ENCODE measurements around the gene TMEM242. TPM values are rescaled to one million over a fixed set of nuclear protein-coding genes. Genes with fewer than 3 reads are reported as not detected.
A peak's percentile ranks its signal among the peaks of the same experiment; 100 is the strongest.

The TMEM242 gene
- total and polyA plus RNA-seq, 2 of the 13 experiments (the other 11 are each of a cell fraction or from before 2014, with no cell fraction given), result 5.6 to 11.1 TPM

- TF ChIP-seq ZNF275 (CRISPR knock-in tag; IDR thresholded peaks at IDR 0.05; ENCODE audit: borderline replicate concordance) (peak; percentile 91; the same call in 1 of the 2 replicates), SUZ12 (IDR thresholded peaks at IDR 0.05; ENCODE audit: low read depth, low read length) (no peak), RBAK (CRISPR knock-in tag; IDR thresholded peaks at IDR 0.05) (peak; percentile 84), ZNF513 (CRISPR knock-in tag; conservative IDR thresholded peaks at IDR 0.05) (0 out of 2 replicates have a peak, but pooled peaks have one; percentile 70), ZNF598 (CRISPR knock-in tag; IDR thresholded peaks at IDR 0.05; ENCODE audit: borderline replicate concordance) (peak; percentile 99), MLLT10 (CRISPR knock-in tag; IDR thresholded peaks at IDR 0.05) (no peak), RARG (CRISPR knock-in tag; IDR thresholded peaks at IDR 0.05; ENCODE audit: low read depth) (no peak; the same call in 1 of the 2 replicates), CEBPZ (IDR thresholded peaks at IDR 0.05; ENCODE audit: low read length) (no peak), NFIB (CRISPR knock-in tag; IDR thresholded peaks at IDR 0.05; ENCODE audit: borderline replicate concordance) (0 out of 2 replicates have a peak, but pooled peaks have one; percentile 81), HNRNPUL1 (IDR thresholded peaks at IDR 0.05; ENCODE audit: low read depth, low read length) (0 out of 2 replicates have a peak, but pooled peaks have one; percentile 58), ZNF362 (CRISPR knock-in tag; IDR thresholded peaks at IDR 0.05; ENCODE audit: borderline replicate concordance) (no peak), TCF7L2 (IDR thresholded peaks at IDR 0.05; ENCODE audit: low read depth, low read length) (no peak), SMYD3 (CRISPR knock-in tag; IDR thresholded peaks at IDR 0.05) (peak; percentile 82), PHF5A (CRISPR knock-in tag; IDR thresholded peaks at IDR 0.05; ENCODE audit: low read depth, unreplicated experiment) (peak; percentile 99), ZBTB39 (CRISPR knock-in tag; IDR thresholded peaks at IDR 0.05) (peak; percentile 88; the same call in 1 of the 2 replicates), CREB1 (IDR thresholded peaks at IDR 0.05) (peak; percentile 10; the same call in 1 of the 2 replicates), CREB1 (CRISPR knock-in tag; IDR thresholded peaks at IDR 0.05) (peak; percentile 78), ZNF34 (CRISPR knock-in tag; IDR thresholded peaks at IDR 0.05; ENCODE audit: borderline replicate concordance) (peak; percentile 91; the same call in 1 of the 2 replicates), MIXL1 (CRISPR knock-in tag; IDR thresholded peaks at IDR 0.05) (peak; percentile 99), ZBTB20 (CRISPR knock-in tag; IDR thresholded peaks at IDR 0.05; ENCODE audit: borderline replicate concordance, low read depth) (peak; percentile 98)
These were observed at the start of gene TMEM242 (continued) for GRCh38 chr6:157323255-157323965.
